Posterior vena cava (tissue), 2 donors: ENCODE results near the gene CDKN1A. TPM values are rescaled to one million over a fixed set of nuclear protein-coding genes. Genes with fewer than 3 reads are reported as not detected.
"Not testable (repeated sequence)": the region's sequence is repeated elsewhere in the genome, so short reads cannot be mapped to it uniquely, and the experiment has no call there.

ENCODE experiments used
- DNase-seq: peaks from one replicate; pipeline ENCODE4 v3.0.0-alpha.2; 2020; ENCODE audit warnings: low spot score
- intact Hi-C, 2 donors: fragments of 100-400 bp; cut with DNase I; formaldehyde crosslinking; loops; one replicate each; pipeline versions ENCODE4 v1.14.1 to v1.14.2; 2022 to 2023
- total RNA-seq, 2 donors: library from RNA; stranded (reverse); fragmentation: NEBNext Ultra II Directional; extraction: Animal tissue kit (Norgen Biotek cat#: 25700); gene quantifications; one replicate each; pipeline ENCODE4 v1.2.1, GENCODE V29; 2021
- donor health status: DM: yes; HTN: yes; CAD: no.
- donor health status: DM: yes; HTN: yes; CAD: no.

The CDKN1A gene
- total RNA-seq, 2 donors from 2014 or later: 87.4 to 195 TPM

DNA sequence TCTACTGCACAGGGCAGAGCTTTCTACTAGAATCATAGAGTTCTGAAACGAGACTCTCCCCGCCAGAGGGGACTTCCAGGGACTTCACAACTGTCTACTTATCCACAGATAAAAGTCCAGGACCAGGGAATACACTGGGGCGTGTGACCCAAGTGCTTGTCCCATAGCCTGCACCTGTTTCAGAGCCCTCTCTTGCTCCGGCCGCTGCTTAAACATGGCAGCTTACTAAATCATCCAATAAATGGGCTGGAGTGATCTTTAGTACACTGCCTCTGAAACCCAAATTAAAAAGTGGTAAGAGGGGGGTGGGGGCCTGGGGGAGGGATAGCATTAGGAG is 10.2 kb downstream of the CDKN1A start:
- DNase-seq: no peak
- intact Hi-C loops: no loop called here

DNA sequence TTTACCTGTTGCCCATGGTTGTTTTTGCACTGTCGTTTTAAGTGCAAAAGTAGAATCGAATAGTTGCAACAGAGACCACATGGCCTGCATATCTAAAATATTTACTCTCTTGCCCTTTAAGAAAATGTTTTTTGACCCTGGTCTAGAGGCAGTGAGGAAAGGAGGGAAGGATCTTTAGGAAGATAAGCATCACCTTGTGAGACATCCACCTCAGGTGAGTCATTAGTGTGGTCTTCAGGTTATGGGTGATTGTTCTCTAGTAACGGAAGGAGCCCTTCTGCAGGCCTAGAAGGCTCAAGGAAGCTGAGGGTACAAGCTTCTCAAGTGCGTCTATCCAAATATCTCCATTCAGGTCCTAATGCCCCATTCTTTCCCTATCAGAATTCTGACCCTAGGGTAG is 12.5 kb downstream of the CDKN1A start:
- DNase-seq: no peak
- intact Hi-C loops: no loop called here

DNA sequence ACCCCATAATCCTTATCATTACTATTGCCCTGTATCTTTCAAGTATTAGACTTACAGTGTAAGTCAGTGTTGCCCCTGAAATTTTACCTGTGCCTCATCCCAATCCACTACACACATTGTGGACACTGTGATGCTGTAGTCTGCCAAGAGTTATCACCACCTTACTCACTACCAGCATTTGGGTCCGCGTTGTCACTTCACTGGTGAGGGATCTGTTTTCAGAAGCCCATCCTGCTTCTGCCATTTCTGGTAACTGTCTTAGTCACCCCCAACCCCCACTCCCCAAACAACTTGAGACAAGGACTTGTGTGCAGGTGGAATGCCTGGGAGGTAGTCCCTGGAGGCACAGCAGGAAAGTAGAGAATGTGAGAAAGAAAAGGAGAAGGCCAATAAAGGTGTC is 13.1 kb downstream of the CDKN1A start:
- intact Hi-C loops: no loop called here
- no peak for DNase-seq

DNA sequence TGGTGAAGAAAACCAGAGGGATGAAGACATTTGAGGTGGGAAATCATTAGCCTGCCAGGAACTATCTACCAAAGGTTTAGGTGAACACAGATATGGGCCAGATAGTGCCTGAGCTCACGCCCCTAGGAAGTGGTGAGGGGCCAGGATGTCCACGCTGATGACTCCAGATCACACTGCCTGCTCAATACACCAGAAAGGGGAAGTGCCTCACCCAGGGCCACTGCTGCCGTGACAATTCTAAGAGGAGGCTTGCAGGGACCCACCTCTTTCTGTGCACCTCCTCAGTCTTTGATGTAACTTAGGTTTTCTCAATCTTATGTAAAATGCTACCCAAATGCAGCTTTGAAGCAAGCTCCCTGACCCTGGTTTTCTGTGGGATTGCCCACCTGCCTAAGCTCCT is 13.7 kb downstream of the CDKN1A start:
- intact Hi-C loops: no loop called here
- no peak for DNase-seq

DNA sequence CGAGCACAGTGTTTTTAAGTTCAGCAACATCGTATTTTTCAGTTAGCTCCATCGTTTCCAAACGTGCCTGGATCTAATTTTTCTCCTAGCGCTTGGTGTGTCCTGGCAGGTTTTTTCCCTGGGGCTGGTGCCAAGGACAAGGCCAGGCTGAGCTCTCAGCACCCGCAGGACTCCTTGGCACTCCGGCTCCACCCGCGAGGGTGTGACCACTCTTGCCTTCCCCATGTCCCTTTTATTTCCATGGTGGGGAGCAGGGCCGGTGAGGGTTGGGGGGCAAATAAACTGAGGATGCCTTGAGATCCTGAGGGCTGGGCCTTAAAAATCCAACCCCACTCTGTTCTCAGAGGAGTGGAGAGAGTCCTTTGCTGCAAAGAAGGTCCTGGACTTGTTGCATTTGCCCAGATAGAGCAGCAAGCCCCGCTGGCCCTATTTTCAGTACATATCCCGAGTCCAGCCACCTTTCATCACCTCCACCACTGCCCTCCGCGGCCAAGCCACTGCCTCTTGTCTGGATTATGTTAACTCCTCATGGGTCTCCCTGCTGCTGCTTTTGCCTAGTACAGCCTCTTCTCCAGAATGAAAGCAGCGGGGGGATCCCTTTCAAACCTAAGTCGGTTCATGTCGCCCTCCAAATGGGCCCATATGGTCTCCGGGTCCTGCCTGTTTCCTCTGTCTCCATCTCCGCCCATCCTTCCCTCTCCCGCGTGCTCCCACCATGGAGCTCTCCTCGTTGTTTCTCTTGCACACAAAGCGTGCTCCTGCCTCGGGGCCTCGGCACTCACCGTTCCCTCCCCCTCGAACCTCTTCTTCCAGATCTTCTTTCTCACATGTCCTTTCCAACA is 14.6 kb downstream of the CDKN1A start:
- intact Hi-C loops: no loop called here
- no peak for DNase-seq

DNA sequence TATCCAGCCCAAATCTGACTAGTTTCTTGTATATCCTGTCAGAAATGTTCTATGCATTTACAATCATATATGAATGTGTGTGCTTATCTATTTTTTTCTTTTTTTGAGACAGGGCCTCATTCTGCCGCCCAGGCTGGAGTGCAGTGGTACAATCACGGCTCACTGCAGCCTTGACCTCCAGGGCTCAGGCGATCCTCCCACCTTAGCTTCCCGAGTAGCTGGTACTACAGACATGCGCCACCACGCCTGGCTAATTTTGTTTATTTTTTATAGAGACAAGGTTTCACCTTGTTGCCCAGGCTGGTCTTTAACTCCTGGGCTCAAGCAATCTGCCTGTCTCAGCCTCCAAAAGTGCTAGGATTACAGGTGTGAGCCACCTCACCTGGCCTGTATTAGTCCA is 16.1 kb downstream of the CDKN1A start:
- DNase-seq: no peak
- intact Hi-C loops: no loop called here

DNA sequence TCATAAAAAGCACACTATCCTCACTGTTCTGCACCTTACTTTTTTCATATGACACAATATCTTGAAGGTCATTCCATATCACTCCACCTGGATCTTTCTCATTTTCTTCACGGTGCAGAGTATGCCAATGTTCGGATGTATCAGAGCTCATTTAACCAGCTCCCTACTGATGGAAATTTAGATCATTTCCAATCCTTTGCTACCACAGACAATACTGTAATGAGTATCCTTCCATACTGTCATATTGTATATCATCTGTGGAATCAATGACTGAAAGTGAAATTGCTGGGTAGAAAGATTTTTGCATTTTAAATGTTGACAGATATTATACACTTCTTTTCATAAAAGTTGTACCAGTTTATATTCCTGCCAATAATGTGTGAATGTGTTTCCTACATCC is 16.9 kb downstream of the CDKN1A start:
- intact Hi-C loops: no loop called here
- DNase-seq: no peak

DNA sequence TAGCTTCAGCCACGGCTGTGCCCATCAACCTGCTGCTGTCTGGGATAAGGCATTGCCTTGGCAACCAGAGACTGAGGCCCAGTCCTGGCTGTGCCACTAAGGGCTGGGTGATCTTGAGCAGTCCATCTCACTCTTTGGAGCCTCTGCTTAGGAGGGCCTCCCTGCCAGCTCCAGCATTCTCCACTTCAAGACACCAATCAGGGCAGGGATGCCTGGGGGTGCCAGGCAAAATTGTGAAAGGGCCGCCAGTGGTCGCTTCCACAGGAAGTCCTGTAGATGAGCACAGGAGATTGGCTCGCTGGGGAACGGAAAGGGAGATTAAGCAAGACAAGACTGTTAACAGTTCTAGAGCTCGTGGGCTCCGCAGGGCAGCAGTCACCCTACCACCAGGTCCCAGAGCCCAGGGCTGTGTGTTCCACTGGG is 19.0 kb downstream of the CDKN1A start, which contains the start of gene RAB44:
Gene RAB44 (plus strand): TSS at position 346 of the 423 bp plus-strand sequence. CDS start 6,410 bp downstream, outside the sequence.
- intact Hi-C loops: no loop called here
- peak; percentile 83 for DNase-seq

DNA sequence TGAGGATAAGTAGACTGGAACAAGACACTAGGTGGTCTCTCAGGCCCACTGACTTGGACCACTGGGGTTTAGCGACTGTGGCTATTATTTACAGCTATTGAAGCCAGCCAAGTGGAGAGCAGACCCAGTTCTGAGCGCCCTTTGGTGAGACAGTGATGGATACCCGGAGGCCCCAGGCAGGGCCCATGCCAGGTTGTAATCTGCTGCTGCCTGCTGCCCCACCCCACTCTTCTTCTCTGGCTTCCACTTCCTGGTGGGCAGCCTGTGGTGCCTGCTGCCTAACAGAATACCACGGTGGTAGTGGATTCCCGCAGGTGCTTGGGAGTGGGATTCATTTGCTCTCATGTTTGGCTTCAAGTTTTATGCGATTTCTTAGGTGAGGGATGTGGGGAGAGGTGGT is 19.7 kb downstream of the CDKN1A start:
- no peak for DNase-seq
- intact Hi-C loops: no loop called here

DNA sequence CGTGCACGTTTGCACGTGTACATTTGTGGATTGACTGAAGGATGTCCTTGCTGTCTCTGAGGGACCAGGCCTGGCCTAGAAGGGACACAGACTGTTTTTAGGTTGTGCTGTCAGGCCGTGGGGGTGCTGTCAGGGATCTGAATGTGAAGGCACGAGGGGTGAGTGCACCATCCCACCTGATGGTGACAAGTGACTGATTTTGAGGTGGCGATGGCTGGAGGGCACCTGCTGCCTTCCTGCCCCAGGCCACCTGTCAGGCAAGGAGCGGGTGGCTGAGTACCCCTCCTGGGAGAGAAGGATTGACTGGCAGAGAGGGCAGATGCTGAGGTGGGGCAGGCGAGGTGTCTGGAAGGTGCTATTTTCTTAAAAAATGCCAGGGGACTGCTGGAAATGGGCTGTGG is 20.4 kb downstream of the CDKN1A start:
- no peak for DNase-seq
- intact Hi-C loops: no loop called here

DNA sequence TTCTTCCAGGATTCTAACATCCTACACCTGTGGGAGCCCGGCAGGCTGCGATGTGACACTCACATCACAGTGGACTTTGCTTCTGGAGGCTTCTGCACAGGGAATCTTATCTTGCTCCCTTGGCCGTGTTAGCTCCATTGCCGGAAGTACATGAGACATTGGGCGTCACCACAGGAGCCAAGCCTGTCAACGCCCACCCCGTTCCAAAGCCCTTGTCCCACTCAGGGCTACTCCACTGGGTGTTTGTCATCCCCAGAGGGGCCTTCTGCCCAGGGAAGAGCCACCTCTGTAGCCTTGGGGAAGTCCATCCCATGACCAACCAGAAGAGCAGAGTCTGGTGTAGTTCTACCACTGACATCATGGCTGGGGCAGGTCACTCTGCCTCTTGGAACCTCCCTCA is 20.8 kb downstream of the CDKN1A start:
- DNase-seq: no peak
- intact Hi-C loops: no loop called here

DNA sequence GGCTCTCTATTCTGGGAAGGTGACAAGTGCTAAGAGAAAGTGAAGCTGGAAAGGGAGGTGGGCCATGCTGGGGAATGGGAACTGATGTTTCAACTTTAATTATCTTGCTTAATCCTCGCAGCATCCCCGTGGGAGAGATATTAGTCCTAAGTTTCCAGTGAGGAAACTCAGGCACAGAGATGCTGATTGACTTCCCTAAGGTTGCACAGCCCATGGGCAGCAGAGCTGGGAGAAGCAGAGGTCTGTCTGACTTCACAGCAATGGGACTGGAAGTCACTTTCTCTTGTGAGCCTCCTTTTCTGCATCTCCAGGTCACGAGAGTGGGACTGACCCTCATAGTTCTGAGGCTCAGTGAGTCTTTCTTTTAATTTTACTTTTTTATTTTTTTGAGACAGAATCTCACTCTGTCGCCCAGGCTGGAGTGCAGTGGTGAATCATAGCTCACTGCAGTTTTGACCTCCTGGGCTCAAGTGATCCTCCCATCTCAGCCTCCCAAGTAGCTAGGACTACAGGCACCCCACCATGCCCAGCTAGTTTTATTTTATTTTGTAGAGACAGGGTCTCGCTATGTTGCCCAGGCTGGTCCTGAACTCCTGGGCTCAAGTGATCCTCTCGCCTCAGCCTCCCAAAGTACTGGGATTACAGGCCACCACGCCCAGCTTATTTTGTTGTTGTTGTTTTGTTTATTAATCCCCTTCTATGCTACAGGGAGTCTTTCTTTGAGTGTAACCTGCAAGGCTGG is 21.7 kb downstream of the CDKN1A start:
- intact Hi-C loops: loop anchor here in 1 of 2 donors (5.0 kb wide), 1 partner anchor 52 kb away; no protein-coding TSS in a partner anchor
- peak; percentile 18 for DNase-seq

DNA sequence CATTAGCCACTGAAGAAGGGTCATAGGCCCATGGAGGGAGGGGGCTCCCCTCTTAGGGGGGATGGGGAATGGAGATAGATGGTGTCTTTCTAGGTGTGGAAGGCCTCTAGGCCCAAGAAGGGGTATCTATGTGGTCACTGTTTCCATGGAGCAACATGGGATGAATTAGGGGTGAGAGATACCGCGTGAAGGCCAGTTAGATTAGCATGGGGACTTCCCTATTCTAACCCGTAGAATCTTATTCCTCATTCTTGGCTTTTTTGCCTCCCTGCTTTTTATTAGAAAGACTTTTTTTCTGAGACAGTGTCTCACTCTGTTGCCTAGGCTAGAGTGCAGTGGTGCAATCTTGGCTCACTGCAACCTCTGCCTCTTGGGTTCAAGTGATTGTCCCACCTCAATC is 22.3 kb downstream of the CDKN1A start:
- no peak for DNase-seq
- intact Hi-C loops: loop anchor here in 1 of 2 donors (5.0 kb wide), 1 partner anchor 51 kb away; no protein-coding TSS in a partner anchor

DNA sequence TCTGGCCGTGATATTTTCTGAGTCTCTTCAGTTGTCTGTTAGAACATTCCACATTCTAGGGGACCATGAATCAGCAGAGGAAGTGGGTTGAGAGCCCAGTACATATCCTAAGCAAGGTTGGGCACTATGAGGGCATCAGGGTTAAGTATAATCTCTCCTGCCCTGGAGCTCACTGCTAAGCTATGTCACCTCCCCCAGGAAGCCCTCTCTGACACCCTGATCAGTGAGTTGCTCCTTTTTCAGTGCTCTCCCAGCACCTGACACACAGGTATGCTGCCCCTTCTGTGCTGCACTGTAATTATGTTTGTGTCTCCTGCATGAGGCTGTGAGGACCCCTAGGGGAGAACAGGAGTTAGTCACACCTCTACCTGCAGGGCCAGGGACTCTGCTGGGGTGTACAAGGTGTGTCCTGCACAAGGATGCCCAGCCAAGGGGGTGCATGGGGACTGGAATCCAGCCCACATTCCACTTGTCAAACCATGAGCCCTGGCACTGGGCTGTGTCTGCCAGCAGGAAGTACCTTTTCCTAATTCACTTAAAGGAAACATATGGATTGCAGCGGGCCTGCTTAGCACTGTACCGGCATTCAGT is 23.0 kb downstream of the CDKN1A start:
- no peak for DNase-seq
- intact Hi-C loops: loop anchor here in 1 of 2 donors (5.0 kb wide), 1 partner anchor 51 kb away; no protein-coding TSS in a partner anchor

DNA sequence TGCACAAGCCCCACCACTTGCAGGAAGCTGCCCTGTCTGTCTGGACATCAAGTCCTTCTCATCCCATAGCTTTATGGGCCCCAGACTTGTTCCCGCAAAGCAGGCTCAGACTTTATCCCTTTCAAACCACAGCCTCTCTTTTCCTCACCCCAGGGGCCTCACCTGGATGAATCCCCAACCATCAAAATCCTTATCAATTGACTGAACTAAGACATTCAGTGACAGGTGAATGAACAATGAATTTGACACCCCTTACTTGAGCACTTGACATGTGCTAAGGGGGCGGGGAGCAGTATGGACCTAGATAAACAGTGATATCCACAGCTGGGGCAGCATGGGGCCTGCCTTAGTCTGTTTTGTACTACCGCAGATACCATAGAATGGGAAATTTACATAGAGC is 24.1 kb downstream of the CDKN1A start:
- DNase-seq: no peak
- intact Hi-C loops: loop anchor here in 1 of 2 donors (5.0 kb wide), 1 partner anchor 50 kb away; no protein-coding TSS in a partner anchor

DNA sequence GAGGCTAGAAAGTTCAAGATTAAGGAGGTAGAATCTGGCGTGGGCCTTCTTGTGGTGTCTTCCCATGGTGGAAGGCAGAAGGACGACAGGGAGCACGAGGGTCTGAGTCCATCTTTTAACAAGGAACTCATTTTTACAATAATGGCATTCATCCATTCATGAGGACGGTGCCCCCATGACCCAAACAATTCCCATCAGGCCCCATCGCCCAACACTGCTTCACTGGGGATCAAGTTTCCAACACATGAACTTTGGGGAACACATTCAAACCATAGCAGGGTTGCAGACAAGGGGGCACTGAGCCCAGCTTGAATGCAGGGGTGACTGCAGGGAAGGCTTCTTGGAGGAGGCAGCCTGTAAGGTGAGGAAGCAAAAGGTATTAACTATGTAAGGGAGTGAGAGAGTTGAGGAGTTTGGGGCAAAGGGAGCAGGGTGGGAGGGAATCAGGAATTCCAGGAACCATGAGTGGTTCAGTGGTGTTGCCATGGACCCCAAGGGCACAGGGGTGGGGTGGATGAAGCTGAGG is 24.6 kb downstream of the CDKN1A start:
- intact Hi-C loops: loop anchor here in 1 of 2 donors (5.0 kb wide), 1 partner anchor 49 kb away; no protein-coding TSS in a partner anchor
- peak; percentile 31 for DNase-seq

DNA sequence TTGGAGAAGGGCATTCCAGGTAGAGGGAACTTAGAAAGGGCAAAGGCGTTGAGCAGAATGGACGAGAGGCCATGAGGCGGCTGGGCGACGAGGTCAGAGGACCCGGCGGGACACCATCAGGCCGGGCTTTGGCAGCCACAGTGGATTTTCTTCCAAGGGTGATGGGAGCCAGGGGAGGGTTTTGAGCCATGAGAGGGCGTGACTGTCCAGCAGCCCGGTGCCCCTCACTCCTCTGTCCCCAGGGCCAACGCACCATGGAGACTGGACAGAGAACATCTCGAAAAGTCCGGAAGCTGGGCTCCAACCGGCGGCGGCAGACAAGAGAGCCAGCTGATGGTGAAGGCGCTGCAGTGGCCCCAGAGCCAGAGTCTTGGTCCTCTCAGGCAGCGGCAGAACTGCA is 25.5 kb downstream of the CDKN1A start:
- DNase-seq: peak; percentile 54
- intact Hi-C loops: loop anchor here in 1 of 2 donors (5.0 kb wide), 1 partner anchor 48 kb away; no protein-coding TSS in a partner anchor

DNA sequence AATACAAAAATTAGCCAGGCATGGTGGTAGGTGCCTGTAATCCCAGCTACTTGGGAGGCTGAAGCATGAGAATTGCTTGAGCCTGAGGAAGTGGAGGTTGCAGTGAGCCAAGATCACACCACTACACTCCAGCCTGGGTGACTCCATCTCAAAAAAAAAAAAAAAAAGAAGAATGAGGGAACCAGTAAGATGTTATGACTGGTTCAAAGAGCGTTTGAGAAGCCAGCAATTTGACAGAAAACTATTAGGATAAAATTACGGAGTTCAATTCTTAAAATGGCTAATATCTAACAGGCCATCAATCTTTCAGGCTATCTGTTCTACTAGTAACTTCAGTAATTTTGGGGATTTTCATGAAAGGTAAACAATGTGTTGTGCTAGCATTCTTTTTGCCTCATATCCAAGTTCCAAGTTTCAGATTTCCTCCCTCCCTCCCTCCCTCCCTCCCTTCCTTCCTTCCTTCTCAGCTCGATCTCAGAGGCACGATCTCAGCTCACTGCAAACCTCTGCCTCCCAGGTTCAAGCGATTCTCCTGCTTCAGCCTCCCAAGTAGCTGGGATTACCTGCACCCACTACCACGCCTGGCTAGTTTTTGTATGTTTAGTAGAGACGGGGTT is 26.6 kb downstream of the CDKN1A start:
- DNase-seq: not testable (repeated sequence)
- intact Hi-C loops: loop anchor here in 1 of 2 donors (5.0 kb wide), 1 partner anchor 47 kb away; no protein-coding TSS in a partner anchor

DNA sequence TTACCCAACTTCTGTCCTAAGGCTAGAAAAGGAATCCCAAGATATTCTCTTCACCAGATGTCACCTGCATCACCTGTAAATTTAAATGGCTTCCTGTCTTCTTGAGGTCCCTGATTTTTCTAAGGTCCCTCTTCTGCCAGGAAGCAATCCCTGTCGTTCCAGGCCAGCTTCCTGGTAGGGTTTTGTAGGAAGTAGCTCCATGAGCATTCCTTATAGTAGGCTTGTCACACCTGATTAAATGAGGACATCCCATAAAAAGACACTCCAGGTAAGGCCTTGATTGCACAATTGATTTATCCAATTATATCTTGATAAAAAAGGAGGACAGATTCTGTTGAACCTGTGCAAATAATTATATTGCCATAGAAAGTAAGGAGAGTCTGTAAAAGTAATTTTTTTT is 27.8 kb downstream of the CDKN1A start:
- intact Hi-C loops: no loop called here
- DNase-seq: no peak
